H9 (cell line): ENCODE results near the gene YEATS4. TPM values are rescaled to one million over a fixed set of nuclear protein-coding genes. Genes with fewer than 3 reads are reported as not detected.
"Not testable (repeated sequence)": the region's sequence is repeated elsewhere in the genome, so short reads cannot be mapped to it uniquely, and the experiment has no call there.

ENCODE experiments used
- DNase-seq: peaks from one replicate; pipeline ENCODE4 v3.0.0-alpha.2; 2017
- H2AFZ ChIP-seq: one replicate; pipeline ENCODE4 v1.6.1; 2013; ENCODE audit warnings: mild to moderate bottlenecking, low read length, control low read depth, moderate library complexity
- H2AK5ac ChIP-seq: 2 replicates; pipeline ENCODE4 v1.6.1; 2013; ENCODE audit warnings: low read length, control low read depth, mixed read lengths; ENCODE audit not compliant: insufficient read length
- H2BK120ac ChIP-seq: one replicate; pipeline ENCODE4 v1.6.1; 2013; ENCODE audit warnings: low read depth, mild to moderate bottlenecking, low read length, control low read depth, inconsistent platforms; ENCODE audit not compliant: poor library complexity, severe bottlenecking
- H2BK12ac ChIP-seq: 2 replicates; pipeline ENCODE4 v1.6.1; 2013; ENCODE audit warnings: low read length, control low read depth, mixed read lengths, low read depth; ENCODE audit not compliant: insufficient read length
- H2BK15ac ChIP-seq: 2 replicates; pipeline ENCODE4 v1.6.1; 2013; ENCODE audit warnings: low read depth, low read length, control low read depth
- H2BK20ac ChIP-seq: one replicate; pipeline ENCODE4 v1.6.1; 2013; ENCODE audit warnings: low read depth, mild to moderate bottlenecking, low read length, control low read depth, inconsistent platforms; ENCODE audit not compliant: poor library complexity, severe bottlenecking
- H2BK5ac ChIP-seq: 2 replicates; pipeline ENCODE4 v1.6.1; 2013; ENCODE audit warnings: low read length, control low read depth, mixed read lengths; ENCODE audit not compliant: insufficient read length
- H3K14ac ChIP-seq: 2 replicates; pipeline ENCODE4 v1.6.1; 2013; ENCODE audit warnings: low read length, control low read depth; ENCODE audit not compliant: insufficient read depth
- H3K18ac ChIP-seq: 2 replicates; pipeline ENCODE4 v1.6.1; 2013; ENCODE audit warnings: low read depth, mild to moderate bottlenecking, mixed read lengths, low read length, control low read depth; ENCODE audit not compliant: insufficient read length
- H3K23ac ChIP-seq: 2 replicates; pipeline ENCODE4 v1.6.1; 2013; ENCODE audit warnings: low read length, control low read depth, mixed read lengths, low read depth; ENCODE audit not compliant: insufficient read length
- H3K23me2 ChIP-seq: 2 replicates; pipeline ENCODE4 v1.6.1; 2013; ENCODE audit warnings: low read depth, mild to moderate bottlenecking, mixed read lengths, low read length, control low read depth; ENCODE audit not compliant: insufficient read length, poor library complexity, severe bottlenecking
- H3K27ac ChIP-seq: 2 replicates; pipeline ENCODE4 v1.5.1; 2013; ENCODE audit warnings: low read length, control low read depth, mixed read lengths, low read depth; ENCODE audit not compliant: insufficient read length
- H3K27me3 ChIP-seq: 2 replicates; pipeline ENCODE4 v1.6.1; 2013; ENCODE audit warnings: low read length, control low read depth, inconsistent platforms; ENCODE audit not compliant: insufficient read depth
- H3K4ac ChIP-seq: 2 replicates; pipeline ENCODE4 v1.6.1; 2013; ENCODE audit warnings: low read depth, mild to moderate bottlenecking, control low read depth, inconsistent platforms, low read length, moderate library complexity
- H3K4me1 ChIP-seq: 2 replicates; pipeline ENCODE4 v1.6.1; 2013; ENCODE audit warnings: low read length, control low read depth, inconsistent platforms; ENCODE audit not compliant: insufficient read depth
- H3K4me2 ChIP-seq: 2 replicates; pipeline ENCODE4 v1.6.1; 2013; ENCODE audit warnings: low read length, control low read depth, mixed read lengths; ENCODE audit not compliant: insufficient read length, insufficient read depth
- H3K56ac ChIP-seq: 2 replicates; pipeline ENCODE4 v1.6.1; 2013; ENCODE audit warnings: low read depth, mild to moderate bottlenecking, mixed read lengths, low read length, control low read depth; ENCODE audit not compliant: insufficient read length
- H3K79me1 ChIP-seq: 2 replicates; pipeline ENCODE4 v1.6.1; 2013; ENCODE audit warnings: low read depth, mild to moderate bottlenecking, moderate library complexity, low read length, control low read depth, inconsistent platforms; ENCODE audit not compliant: insufficient read depth, poor library complexity, severe bottlenecking
- H3K79me2 ChIP-seq: 2 replicates; pipeline ENCODE4 v1.6.1; 2013; ENCODE audit warnings: low read length, control low read depth, inconsistent platforms; ENCODE audit not compliant: insufficient read depth
- H3K9ac ChIP-seq: 2 replicates; pipeline ENCODE4 v1.6.1; 2013; ENCODE audit warnings: low read length, control low read depth, mixed read lengths; ENCODE audit not compliant: insufficient read length; ENCODE audit errors: extremely low read depth
- H3K9me3 ChIP-seq: one replicate; pipeline ENCODE4 v1.6.1; 2013; ENCODE audit warnings: low read depth, low read length, inconsistent platforms; ENCODE audit not compliant: control insufficient read depth
- H3T11ph ChIP-seq: one replicate; pipeline ENCODE4 v1.6.1; 2013; ENCODE audit warnings: mild to moderate bottlenecking, low read length, control low read depth, inconsistent platforms
- H4K20me1 ChIP-seq: one replicate; pipeline ENCODE4 v1.6.1; 2013; ENCODE audit not compliant: control insufficient read depth, insufficient read length, insufficient read depth
- H4K5ac ChIP-seq: 2 replicates; pipeline ENCODE4 v1.6.1; 2013; ENCODE audit warnings: low read depth, mild to moderate bottlenecking, mixed read lengths, low read length, control low read depth; ENCODE audit not compliant: insufficient read length
- H4K8ac ChIP-seq: replicated peaks from 2 replicates; pipeline ENCODE4 v1.6.1; 2013; ENCODE audit warnings: low read length, control low read depth, mixed read lengths, low read depth; ENCODE audit not compliant: insufficient read length
- H4K91ac ChIP-seq: 2 replicates; pipeline ENCODE4 v1.6.1; 2013; ENCODE audit warnings: low read depth, mild to moderate bottlenecking, moderate library complexity, mixed read lengths, low read length, control low read depth; ENCODE audit not compliant: insufficient read length
- H3K27ac Mint-ChIP-seq, 3 experiments: 2 replicates in 2 of 3; 3 replicates in 1 of 3; pipeline ENCODE4 v1.8.0; 2020 to 2021; ENCODE audit warnings: mixed read lengths in 3 of 3, mild to moderate bottlenecking in 1 of 3, moderate library complexity in 1 of 3
- H3K27me3 Mint-ChIP-seq: 2 replicates; pipeline ENCODE4 v1.8.0; 2021; ENCODE audit warnings: low read depth, mild to moderate bottlenecking, moderate library complexity, mixed read lengths
- H3K36me3 Mint-ChIP-seq, 3 experiments: 2 replicates in 2 of 3; 3 replicates in 1 of 3; pipeline ENCODE4 v1.8.0; 2020 to 2021; ENCODE audit warnings: low read depth in 3 of 3, mixed read lengths in 3 of 3; ENCODE audit not compliant: insufficient read depth in 1 of 3
- H3K4me1 Mint-ChIP-seq, 2 experiments: 2 replicates each; pipeline ENCODE4 v1.8.0; 2020; ENCODE audit warnings: mixed read lengths in 2 of 2
- H3K4me3 Mint-ChIP-seq, 2 experiments: 2 replicates in 1 of 2; 3 replicates in 1 of 2; pipeline ENCODE4 v1.8.0; 2020 to 2021; ENCODE audit warnings: mild to moderate bottlenecking in 2 of 2, mixed read lengths in 2 of 2, moderate library complexity in 1 of 2
- H3K9me3 Mint-ChIP-seq, 2 experiments: 2 replicates in 1 of 2; 3 replicates in 1 of 2; pipeline ENCODE4 v1.8.0; 2020; ENCODE audit warnings: mild to moderate bottlenecking in 2 of 2, mixed read lengths in 2 of 2, moderate library complexity in 1 of 2
- WGBS: extraction: QIAGEN DNeasy Blood & Tissue Kit; methylation state at CpG from one replicate; pipeline ENCODE4 v1.1.7; 2013; ENCODE audit warnings: missing lambda C conversion rate, low lambda C conversion rate, mixed read lengths; ENCODE audit not compliant: insufficient read length; ENCODE audit errors: extremely low coverage; 5-methylcytosine and 5-hydroxymethylcytosine counted together
- total RNA-seq: library from RNA; stranded (reverse); gene quantifications from 2 replicates; pipeline ENCODE4 v1.2.1, GENCODE V29; 2021

Gene YEATS4
- total RNA-seq, 1 experiment from 2014 or later: 35.6 TPM

GRCh38 chr12:69317233-69317632 lies 42.3 kb upstream of the YEATS4 start:
- not testable (repeated sequence) for H2BK12ac ChIP-seq, H3K4me2 ChIP-seq, H3K18ac ChIP-seq, H2BK15ac ChIP-seq, H3K27ac Mint-ChIP-seq, H3K27ac ChIP-seq, H3K56ac ChIP-seq, H3K9me3 ChIP-seq, H3K27me3 Mint-ChIP-seq, H3K4me3 Mint-ChIP-seq, H2AFZ ChIP-seq, H3K27me3 ChIP-seq, H3K79me2 ChIP-seq, H3K14ac ChIP-seq, H2BK20ac ChIP-seq, H3K23me2 ChIP-seq, H4K20me1 ChIP-seq, H4K8ac ChIP-seq, H3T11ph ChIP-seq, H3K4me1 ChIP-seq, H3K9ac ChIP-seq, H2BK120ac ChIP-seq, H3K23ac ChIP-seq, H3K4ac ChIP-seq, H3K79me1 ChIP-seq, H4K5ac ChIP-seq, H2AK5ac ChIP-seq, H2BK5ac ChIP-seq, H4K91ac ChIP-seq, H3K4me1 Mint-ChIP-seq, DNase-seq
- Mint-ChIP-seq H3K36me3 (peaks cover 19 to 36% (median 19%) of the 10 kb centered on the region in 3 experiments), H3K9me3 (peaks cover 36 to 52% of the 10 kb centered on the region in 2 experiments)
- WGBS: no CpG with 5 or more reads among the region's 2 CpGs
